Measurements from ENCODE around the gene NTRK2.

Gene NTRK2

GRCh38 chr9:84705128-84705527 is 35.6 kb downstream of the NTRK2 start:
- TF ChIP-seq FOXP2 (optimal IDR thresholded peaks at IDR 0.05; ENCODE audit: borderline replicate concordance, extremely low read depth, extremely low read length, insufficient read depth) (no peak), SIN3A (IDR thresholded peaks at IDR 0.05; ENCODE audit: borderline replicate concordance, insufficient read depth, low read length) (no peak), POLR2AphosphoS5 (IDR thresholded peaks at IDR 0.05; ENCODE audit: low read depth, low read length) (no peak), TAF1 (IDR thresholded peaks at IDR 0.05; ENCODE audit: borderline replicate concordance, insufficient read depth, low read length) (no peak), REST (IDR thresholded peaks at IDR 0.05; ENCODE audit: insufficient read depth in 1 of 2, low read depth in 2 of 2, low read length in 2 of 2) (no peak)

- TF ChIP-seq FOXP2 (optimal IDR thresholded peaks at IDR 0.05; ENCODE audit: borderline replicate concordance, extremely low read depth, extremely low read length, insufficient read depth) (no peak), REST (IDR thresholded peaks at IDR 0.05; ENCODE audit: insufficient read depth in 1 of 2, low read depth in 2 of 2, low read length in 2 of 2) (no peak)
Measured at GRCh38 chr9:84708400-84708799, 38.9 kb downstream of the NTRK2 start.

GRCh38 chr9:84709056-84709455 is 39.5 kb downstream of the NTRK2 start:
- no peak for TF ChIP-seq FOXP2 (optimal IDR thresholded peaks at IDR 0.05; ENCODE audit: borderline replicate concordance, extremely low read depth, extremely low read length, insufficient read depth)
- TF ChIP-seq POLR2AphosphoS5 (IDR thresholded peaks at IDR 0.05; ENCODE audit: low read depth, low read length) = no peak
- TF ChIP-seq REST (IDR thresholded peaks at IDR 0.05; ENCODE audit: insufficient read depth in 1 of 2, low read depth in 2 of 2, low read length in 2 of 2) = no peak
- no peak for TF ChIP-seq TAF1 (IDR thresholded peaks at IDR 0.05; ENCODE audit: borderline replicate concordance, insufficient read depth, low read length)
- no peak for TF ChIP-seq SIN3A (IDR thresholded peaks at IDR 0.05; ENCODE audit: borderline replicate concordance, insufficient read depth, low read length)

GRCh38 chr9:84710701-84711397 is 41.3 kb downstream of the NTRK2 start:
- no peak for TF ChIP-seq SIN3A (IDR thresholded peaks at IDR 0.05; ENCODE audit: borderline replicate concordance, insufficient read depth, low read length)
- no peak for TF ChIP-seq POLR2AphosphoS5 (IDR thresholded peaks at IDR 0.05; ENCODE audit: low read depth, low read length)
- no peak for TF ChIP-seq FOXP2 (optimal IDR thresholded peaks at IDR 0.05; ENCODE audit: borderline replicate concordance, extremely low read depth, extremely low read length, insufficient read depth)
- TF ChIP-seq TAF1 (IDR thresholded peaks at IDR 0.05; ENCODE audit: borderline replicate concordance, insufficient read depth, low read length) = no peak
- TF ChIP-seq REST (IDR thresholded peaks at IDR 0.05; ENCODE audit: insufficient read depth in 1 of 2, low read depth in 2 of 2, low read length in 2 of 2) = no peak

GRCh38 chr9:84711398-84711777 is 41.9 kb downstream of the NTRK2 start:
- TF ChIP-seq REST (IDR thresholded peaks at IDR 0.05; ENCODE audit: insufficient read depth in 1 of 2, low read depth in 2 of 2, low read length in 2 of 2) (no peak), TAF1 (IDR thresholded peaks at IDR 0.05; ENCODE audit: borderline replicate concordance, insufficient read depth, low read length) (no peak), FOXP2 (optimal IDR thresholded peaks at IDR 0.05; ENCODE audit: borderline replicate concordance, extremely low read depth, extremely low read length, insufficient read depth) (no peak), SIN3A (IDR thresholded peaks at IDR 0.05; ENCODE audit: borderline replicate concordance, insufficient read depth, low read length) (no peak), POLR2AphosphoS5 (IDR thresholded peaks at IDR 0.05; ENCODE audit: low read depth, low read length) (no peak)

Data from PFSK-1 (cell line).